HepG2 (cell line): Measurements from ENCODE around the gene ORMDL3. TPM values are rescaled to one million over a fixed set of nuclear protein-coding genes. Genes with fewer than 3 reads are reported as not detected.

Experiments
- ATAC-seq: fragments of 200-7000 bp; cut with Tn5 transposase; 3 replicates; pipeline ENCODE4 v1.9.1; 2020; ENCODE audit warnings: mild to moderate bottlenecking, moderate library complexity
- BruUV-seq: library from RNA; stranded (reverse); fragments of 400-500 nt; replicated peaks from 2 replicates; lab custom pipeline; 2021; lab: Mats Ljungman, UMichigan
- CTCF ChIA-PET: fragments of 300-600 bp; formaldehyde crosslinking; extraction: SDS; loops from one replicate; lab custom pipeline; 2021; ENCODE audit warnings: low total read pairs, inconsistent platforms, low intra/inter-chr PET ratio; lab: Yijun Ruan, JAX
- POLR2A ChIA-PET: fragments of 350-600 bp; sonication (Branson Sonifier 250); formaldehyde crosslinking; loops from one replicate; lab custom pipeline; 2020; ENCODE audit warnings: antibody characterized with exemption, inconsistent platforms; lab: Yijun Ruan, JAX
- DNase-seq: peaks from one replicate; pipeline ENCODE4 v3.0.0-alpha.2; 2015; ENCODE audit warnings: low spot score
- FAIRE-seq: peaks from 3 replicates; lab custom pipeline; 2011; peaks lifted over from hg19 to GRCh38; lab: Jason Lieb, UNC
- H2AFZ ChIP-seq: one replicate; pipeline ENCODE4 v1.6.1; 2011; ENCODE audit warnings: low read length, inconsistent platforms
- H3K27ac ChIP-seq: fragments of 300-600 bp; 3 replicates; pipeline ENCODE4 v1.8.0; 2011; ENCODE audit warnings: mixed run types, mild to moderate bottlenecking, mixed read lengths, low read length, inconsistent platforms; ENCODE audit not compliant: insufficient read depth; ENCODE audit errors: extremely low read length
- H3K27me3 ChIP-seq, 2 experiments: fragments of 200-600 bp in 1 of 2; 2 replicates in 1 of 2; 3 replicates in 1 of 2; pipeline versions ENCODE4 v1.6.0 to v1.8.0; 2011; ENCODE audit warnings: low read length in 2 of 2, mild to moderate bottlenecking in 2 of 2, moderate library complexity in 2 of 2, inconsistent platforms in 1 of 2; ENCODE audit not compliant: insufficient read depth in 2 of 2, control insufficient read depth in 1 of 2
- H3K36me3 ChIP-seq, 2 experiments: fragments of 200-600 bp in 1 of 2; replicated peaks in 1 of 2; 2 replicates in 1 of 2; 3 replicates in 1 of 2; pipeline versions ENCODE4 v1.5.1 to v1.8.0; 2011; ENCODE audit warnings: low read length in 2 of 2, inconsistent platforms in 1 of 2; ENCODE audit not compliant: insufficient read depth in 2 of 2, control insufficient read depth in 1 of 2
- H3K4me1 ChIP-seq: 2 replicates; pipeline ENCODE4 v1.5.1; 2012; ENCODE audit warnings: low read length, inconsistent platforms; ENCODE audit not compliant: insufficient read depth
- H3K4me2 ChIP-seq: 2 replicates; pipeline ENCODE4 v1.6.0; 2011; ENCODE audit warnings: low read depth, low read length, inconsistent platforms
- H3K4me3 ChIP-seq, 3 experiments: fragments of 200-600 bp in 1 of 3; sonication (generic), shearing (Covaris generic) in 1 of 3; replicated peaks in 1 of 3; 2 replicates each; pipeline ENCODE4 v1.5.1; 2011 to 2016; ENCODE audit warnings: low read length in 3 of 3, inconsistent platforms in 2 of 3, low read depth in 2 of 3, mild to moderate bottlenecking in 2 of 3, control low read depth in 1 of 3, mixed read lengths in 1 of 3; ENCODE audit not compliant: insufficient read depth in 1 of 3
- H3K79me2 ChIP-seq: one replicate; pipeline ENCODE4 v1.6.1; 2011; ENCODE audit warnings: low read length, inconsistent platforms; ENCODE audit not compliant: insufficient read depth
- H3K9ac ChIP-seq: 2 replicates; pipeline ENCODE4 v1.6.0; 2011; ENCODE audit warnings: mild to moderate bottlenecking, low read depth, low read length, inconsistent platforms; ENCODE audit not compliant: insufficient read depth
- H3K9me3 ChIP-seq: 2 replicates; pipeline ENCODE4 v1.5.1; 2012; ENCODE audit warnings: mild to moderate bottlenecking, low read length
- H4K20me1 ChIP-seq: 2 replicates; pipeline ENCODE4 v1.6.0; 2011; ENCODE audit warnings: inconsistent platforms, mild to moderate bottlenecking, low read length, moderate library complexity; ENCODE audit not compliant: insufficient read depth
- BCL6 ChIP-seq: IDR thresholded peaks from 2 replicates; pipeline ENCODE4 v1.6.1; 2016; ENCODE audit warnings: missing genetic modification reagents, missing compliant biosample characterization
- BRCA1 ChIP-seq: sonication (generic); formaldehyde crosslinking; IDR thresholded peaks from 2 replicates; pipeline ENCODE4 v1.4.0; 2020; ENCODE audit warnings: missing genetic modification reagents
- GABPB1 ChIP-seq: IDR thresholded peaks from 2 replicates; pipeline ENCODE4 v1.6.1; 2016; ENCODE audit warnings: mild to moderate bottlenecking, missing genetic modification reagents, moderate library complexity, missing compliant biosample characterization
- NFIC ChIP-seq: IDR thresholded peaks from 2 replicates; pipeline ENCODE4 v1.6.1; 2012; ENCODE audit warnings: mild to moderate bottlenecking, low read length, inconsistent platforms
- POLR2A ChIP-seq, 2 experiments: IDR thresholded peaks; 2 replicates each; pipeline ENCODE4 v1.6.1; 2011; ENCODE audit warnings: low read depth in 2 of 2, low read length in 2 of 2, mild to moderate bottlenecking in 1 of 2, moderate library complexity in 1 of 2; ENCODE audit not compliant: insufficient read depth in 1 of 2
- REPIN1 ChIP-seq: sonication (generic); formaldehyde crosslinking; IDR thresholded peaks from 2 replicates; pipeline ENCODE4 v1.8.0; 2022; ENCODE audit warnings: missing genetic modification reagents, low read depth, mild to moderate bottlenecking, borderline replicate concordance
- TBX3 ChIP-seq: fragments of 450-650 bp; IDR thresholded peaks from 2 replicates; pipeline ENCODE4 v1.6.1; 2017; ENCODE audit warnings: antibody characterized with exemption, mild to moderate bottlenecking, inconsistent platforms, borderline replicate concordance
- ZFP36 ChIP-seq: fragments of 150-350 bp; IDR thresholded peaks from 2 replicates; pipeline ENCODE4 v1.6.1; 2018; ENCODE audit warnings: borderline replicate concordance, low read length, low read depth; ENCODE audit not compliant: partially characterized antibody
- ZFP41 ChIP-seq: sonication (generic); formaldehyde crosslinking; IDR thresholded peaks from 2 replicates; pipeline ENCODE4 v1.4.0; 2020; ENCODE audit warnings: mild to moderate bottlenecking, missing genetic modification reagents, borderline replicate concordance
- ZNF143 ChIP-seq: sonication (generic); formaldehyde crosslinking; IDR thresholded peaks from 2 replicates; pipeline ENCODE4 v1.4.0; 2020; ENCODE audit warnings: missing genetic modification reagents
- ZNF563 ChIP-seq: sonication (generic); formaldehyde crosslinking; IDR thresholded peaks from 2 replicates; pipeline ENCODE4 v1.8.0; 2022; ENCODE audit warnings: mild to moderate bottlenecking, moderate library complexity, missing genetic modification reagents
- ZNF598 ChIP-seq: sonication (generic); formaldehyde crosslinking; IDR thresholded peaks from 2 replicates; pipeline ENCODE4 v1.5.1; 2020; ENCODE audit warnings: mild to moderate bottlenecking, missing genetic modification reagents, borderline replicate concordance
- ZNF749 ChIP-seq: sonication (generic); formaldehyde crosslinking; IDR thresholded peaks from 2 replicates; pipeline ENCODE4 v1.8.0; 2022; ENCODE audit warnings: mild to moderate bottlenecking, missing genetic modification reagents, moderate library complexity, borderline replicate concordance
- ZNF768 ChIP-seq: sonication (generic); formaldehyde crosslinking; IDR thresholded peaks from 2 replicates; pipeline ENCODE4 v1.4.0; 2020; ENCODE audit warnings: missing genetic modification reagents
- WGBS: methylation state at CpG from one replicate; pipeline ENCODE4 v1.1.6; 2017; ENCODE audit warnings: low lambda C conversion rate; 5-methylcytosine and 5-hydroxymethylcytosine counted together
- in situ Hi-C: cut with HindIII; loops from 2 replicates; pipeline ENCODE4 v1.10.0; 2017; ENCODE audit warnings: low pct_unique_long_range_greater_than_20kb; ENCODE audit not compliant: extremely low pct_ligation_motif_present
- intact Hi-C: fragments of 100-400 bp; cut with micrococcal nuclease; formaldehyde crosslinking; loops from one replicate; pipeline ENCODE4 v1.10.0; 2022; ENCODE audit not compliant: unreplicated experiment
- polyA plus RNA-seq, 8 experiments: library from polyadenylated mRNA; depleted of rRNA in 3 of 8; stranded (reverse) in 7 of 8; unstranded in 1 of 8; fragments of >200 nt; fragmentation: Illumina TruSeq in 4 of 8; extraction: Trizol in 4 of 8; gene quantifications; 2 replicates each; pipeline versions ENCODE4 v1.2.1 to v1.2.3, GENCODE V29; 2011 to 2016; ENCODE audit warnings: low read depth in 4 of 8, missing spikeins in 1 of 8, mixed read lengths in 1 of 8; ENCODE audit not compliant: insufficient read depth in 1 of 8
- total RNA-seq, 5 experiments: library from RNA; depleted of rRNA; stranded (reverse); fragments of >200 nt; fragmentation: Illumina TruSeq; extraction: Trizol; gene quantifications; 2 replicates each; pipeline ENCODE4 v1.2.3, GENCODE V29; 2016; ENCODE audit warnings: low read depth in 1 of 5
- TF ChIP-seq, protein P1 (sequence below): sonication (generic); formaldehyde crosslinking; IDR thresholded peaks from 2 replicates; pipeline ENCODE4 v1.4.0; 2020; ENCODE audit warnings: missing genetic modification reagents
- TF ChIP-seq, protein P2 (sequence below): sonication (generic); formaldehyde crosslinking; IDR thresholded peaks from 2 replicates; pipeline ENCODE4 v1.5.0; 2020; ENCODE audit warnings: missing genetic modification reagents
- TF ChIP-seq, protein P3 (sequence below): sonication (generic); formaldehyde crosslinking; IDR thresholded peaks from 2 replicates; pipeline ENCODE4 v1.5.0; 2020; ENCODE audit warnings: missing genetic modification reagents
- TF ChIP-seq, protein P4 (sequence below): sonication (generic); formaldehyde crosslinking; IDR thresholded peaks from 2 replicates; pipeline ENCODE4 v1.5.1; 2020; ENCODE audit warnings: mild to moderate bottlenecking, missing genetic modification reagents, moderate library complexity

ORMDL3 gene
- total and polyA plus RNA-seq, 2 of the 13 experiments (the other 11 are each of a cell fraction or from before 2014, with no cell fraction given), result 181 to 384 TPM

DNA sequence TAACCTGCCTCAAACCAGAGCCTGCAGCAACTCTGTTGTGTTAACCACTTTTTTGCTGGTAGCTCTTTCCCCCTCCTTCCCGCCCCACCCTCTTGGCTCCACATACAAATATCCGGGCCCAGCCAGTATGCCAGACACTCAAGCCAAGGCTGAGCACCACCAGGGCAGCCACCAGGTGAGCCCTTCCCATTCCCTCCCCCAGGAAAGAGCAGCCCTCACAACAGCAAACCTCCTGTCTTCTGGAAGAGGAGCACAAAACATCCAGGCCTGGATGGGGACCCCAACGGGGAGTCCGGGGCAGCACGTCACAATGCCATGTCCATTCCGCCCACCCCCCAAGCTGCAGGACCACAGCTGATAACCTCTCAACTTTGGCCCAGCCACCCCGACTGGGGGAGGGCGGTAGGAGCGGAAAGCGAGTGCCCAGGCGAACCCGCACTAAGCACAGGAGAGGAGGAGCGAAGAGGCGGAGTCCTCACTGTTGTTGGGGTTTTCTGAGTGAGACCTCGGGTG is 757 bp downstream of the ORMDL3 start:
- peaks cover 5% of the 10 kb centered on the region; the same call in 1 of the 2 replicates for H4K20me1 ChIP-seq
- ChIA-PET POLR2A (interaction anchor here (0.6 to 5.3 kb wide), 20 partner anchors 8 to 223 kb away, joined by 3 to 47 read pairs (median 4); partner anchors contain the start of genes GSDMB and PSMD3), CTCF (no interaction called here)
- H3K36me3 ChIP-seq, result peaks cover 19 to 25% of the 10 kb centered on the region in 2 experiments
- peak overlapping the region; percentile 72 to 96 (median 90) for H3K4me3 ChIP-seq
- H3K27ac ChIP-seq, result peak overlapping the region; percentile 93
- peak; percentile 23 for FAIRE-seq
- peaks cover 72% of the 10 kb centered on the region for H3K4me1 ChIP-seq
- no peaks in the 10 kb centered on the region; a peak in 1 of 5 replicates for H3K27me3 ChIP-seq
- in situ Hi-C loops (no loop called here), intact Hi-C loops (loop anchor here (1.0 to 10.0 kb wide), 3 partner anchors 12 to 178 kb away; partner anchors contain the start of genes NR1D1 and PSMD3)
- TSS peak; percentile 61 for BruUV-seq
- ATAC-seq, result peak; percentile 44
- H2AFZ ChIP-seq, result no peak overlapping the region
- H3K9ac ChIP-seq, result peak overlapping the region; percentile 90
- WGBS, result 2% methylated on average over 13 of the region's 15 CpGs
- peak; percentile 78 for DNase-seq
- peaks cover 50% of the 10 kb centered on the region for H3K79me2 ChIP-seq
- H3K9me3 ChIP-seq, result no peaks in the 10 kb centered on the region
- H3K4me2 ChIP-seq, result peak overlapping the region; percentile 97
- TF ChIP-seq NFIC (no peak), ZNF768 (CRISPR knock-in tag) (peak; percentile 33; the same call in 1 of the 2 replicates), ZNF749 (CRISPR knock-in tag) (no peak), BRCA1 (no peak), ZFP36 (no peak), ZNF598 (peak; percentile 23; the same call in 1 of the 2 replicates), ZNF563 (CRISPR knock-in tag) (peak; percentile 88), ZNF143 (CRISPR knock-in tag) (0 out of 2 replicates have a peak, but pooled peaks have one; percentile 29), GABPB1 (no peak), BCL6 (peak; percentile 59), ZFP41 (CRISPR knock-in tag) (no peak; the same call in 1 of the 2 replicates), POLR2A (IDR thresholded peaks at IDR 0.05; ENCODE audit: insufficient read depth in 1 of 2, low read depth in 2 of 2, low read length in 2 of 2) (peak; percentile 62 to 80; a peak in 3 of 4 replicates), REPIN1 (CRISPR knock-in tag) (no peak), TBX3 (no peak)
- TF ChIP-seq, protein P1, sequence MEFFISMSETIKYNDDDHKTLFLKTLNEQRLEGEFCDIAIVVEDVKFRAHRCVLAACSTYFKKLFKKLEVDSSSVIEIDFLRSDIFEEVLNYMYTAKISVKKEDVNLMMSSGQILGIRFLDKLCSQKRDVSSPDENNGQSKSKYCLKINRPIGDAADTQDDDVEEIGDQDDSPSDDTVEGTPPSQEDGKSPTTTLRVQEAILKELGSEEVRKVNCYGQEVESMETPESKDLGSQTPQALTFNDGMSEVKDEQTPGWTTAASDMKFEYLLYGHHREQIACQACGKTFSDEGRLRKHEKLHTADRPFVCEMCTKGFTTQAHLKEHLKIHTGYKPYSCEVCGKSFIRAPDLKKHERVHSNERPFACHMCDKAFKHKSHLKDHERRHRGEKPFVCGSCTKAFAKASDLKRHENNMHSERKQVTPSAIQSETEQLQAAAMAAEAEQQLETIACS (CRISPR knock-in tag), result no peak
- TF ChIP-seq, protein P2, sequence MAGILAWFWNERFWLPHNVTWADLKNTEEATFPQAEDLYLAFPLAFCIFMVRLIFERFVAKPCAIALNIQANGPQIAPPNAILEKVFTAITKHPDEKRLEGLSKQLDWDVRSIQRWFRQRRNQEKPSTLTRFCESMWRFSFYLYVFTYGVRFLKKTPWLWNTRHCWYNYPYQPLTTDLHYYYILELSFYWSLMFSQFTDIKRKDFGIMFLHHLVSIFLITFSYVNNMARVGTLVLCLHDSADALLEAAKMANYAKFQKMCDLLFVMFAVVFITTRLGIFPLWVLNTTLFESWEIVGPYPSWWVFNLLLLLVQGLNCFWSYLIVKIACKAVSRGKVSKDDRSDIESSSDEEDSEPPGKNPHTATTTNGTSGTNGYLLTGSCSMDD (CRISPR knock-in tag), result no peak
- TF ChIP-seq, protein P3, sequence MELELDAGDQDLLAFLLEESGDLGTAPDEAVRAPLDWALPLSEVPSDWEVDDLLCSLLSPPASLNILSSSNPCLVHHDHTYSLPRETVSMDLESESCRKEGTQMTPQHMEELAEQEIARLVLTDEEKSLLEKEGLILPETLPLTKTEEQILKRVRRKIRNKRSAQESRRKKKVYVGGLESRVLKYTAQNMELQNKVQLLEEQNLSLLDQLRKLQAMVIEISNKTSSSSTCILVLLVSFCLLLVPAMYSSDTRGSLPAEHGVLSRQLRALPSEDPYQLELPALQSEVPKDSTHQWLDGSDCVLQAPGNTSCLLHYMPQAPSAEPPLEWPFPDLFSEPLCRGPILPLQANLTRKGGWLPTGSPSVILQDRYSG, result no peak
- TF ChIP-seq, protein P4, sequence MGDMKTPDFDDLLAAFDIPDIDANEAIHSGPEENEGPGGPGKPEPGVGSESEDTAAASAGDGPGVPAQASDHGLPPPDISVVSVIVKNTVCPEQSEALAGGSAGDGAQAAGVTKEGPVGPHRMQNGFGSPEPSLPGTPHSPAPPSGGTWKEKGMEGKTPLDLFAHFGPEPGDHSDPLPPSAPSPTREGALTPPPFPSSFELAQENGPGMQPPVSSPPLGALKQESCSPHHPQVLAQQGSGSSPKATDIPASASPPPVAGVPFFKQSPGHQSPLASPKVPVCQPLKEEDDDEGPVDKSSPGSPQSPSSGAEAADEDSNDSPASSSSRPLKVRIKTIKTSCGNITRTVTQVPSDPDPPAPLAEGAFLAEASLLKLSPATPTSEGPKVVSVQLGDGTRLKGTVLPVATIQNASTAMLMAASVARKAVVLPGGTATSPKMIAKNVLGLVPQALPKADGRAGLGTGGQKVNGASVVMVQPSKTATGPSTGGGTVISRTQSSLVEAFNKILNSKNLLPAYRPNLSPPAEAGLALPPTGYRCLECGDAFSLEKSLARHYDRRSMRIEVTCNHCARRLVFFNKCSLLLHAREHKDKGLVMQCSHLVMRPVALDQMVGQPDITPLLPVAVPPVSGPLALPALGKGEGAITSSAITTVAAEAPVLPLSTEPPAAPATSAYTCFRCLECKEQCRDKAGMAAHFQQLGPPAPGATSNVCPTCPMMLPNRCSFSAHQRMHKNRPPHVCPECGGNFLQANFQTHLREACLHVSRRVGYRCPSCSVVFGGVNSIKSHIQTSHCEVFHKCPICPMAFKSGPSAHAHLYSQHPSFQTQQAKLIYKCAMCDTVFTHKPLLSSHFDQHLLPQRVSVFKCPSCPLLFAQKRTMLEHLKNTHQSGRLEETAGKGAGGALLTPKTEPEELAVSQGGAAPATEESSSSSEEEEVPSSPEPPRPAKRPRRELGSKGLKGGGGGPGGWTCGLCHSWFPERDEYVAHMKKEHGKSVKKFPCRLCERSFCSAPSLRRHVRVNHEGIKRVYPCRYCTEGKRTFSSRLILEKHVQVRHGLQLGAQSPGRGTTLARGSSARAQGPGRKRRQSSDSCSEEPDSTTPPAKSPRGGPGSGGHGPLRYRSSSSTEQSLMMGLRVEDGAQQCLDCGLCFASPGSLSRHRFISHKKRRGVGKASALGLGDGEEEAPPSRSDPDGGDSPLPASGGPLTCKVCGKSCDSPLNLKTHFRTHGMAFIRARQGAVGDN, result peak; percentile 92
